RWPE1 (cell line): Measurements from ENCODE around the gene ALDH2.
"Not testable (repeated sequence)": the region's sequence is repeated elsewhere in the genome, so short reads cannot be mapped to it uniquely, and the experiment has no call there.

ENCODE experiments used
- CTCF ChIA-PET: fragments of 350-600 bp; sonication (Branson Sonifier 250); formaldehyde crosslinking; extraction: SDS; loops from one replicate; lab custom pipeline; 2021; lab: Yijun Ruan, JAX
- POLR2A ChIA-PET: fragments of 400-600 bp; formaldehyde crosslinking; extraction: SDS; loops from one replicate; lab custom pipeline; 2020; ENCODE audit warnings: antibody characterized with exemption; ENCODE audit not compliant: low non-redundant PET; lab: Yijun Ruan, JAX
- DNase-seq: peaks from one replicate; pipeline ENCODE4 v3.0.0; 2012; ENCODE audit warnings: low spot score
- H3K27ac ChIP-seq: fragments of 450-650 bp; 2 replicates; pipeline ENCODE4 v1.5.1; 2017
- CTCF ChIP-seq: fragments of 450-650 bp; conservative IDR thresholded peaks from 2 replicates; pipeline ENCODE4 v1.5.1; 2017; ENCODE audit warnings: low read depth, mild to moderate bottlenecking

Gene ALDH2

GRCh38 chr12:111766608-111767361 is at the start of gene ALDH2:
ALDH2 (plus strand) TSS chr12:111766933; CDS start chr12:111766983, 50 bp downstream.
- peak; percentile 75 for DNase-seq
- POLR2A ChIA-PET: no interaction called here
- peak within 1 kb of the TSS; percentile 76 for H3K27ac ChIP-seq
- CTCF ChIA-PET: interaction anchor here (0.5 to 1.6 kb wide), 2 partner anchors 9 to 47 kb away, joined by 3 read pairs; no protein-coding TSS in a partner anchor
- TF ChIP-seq CTCF: no peak

GRCh38 chr12:111719316-111719715 is 47.4 kb upstream of the ALDH2 start:
- POLR2A ChIA-PET: interaction anchor here (0.7 kb wide), 1 partner anchor 63 kb away, joined by 3 read pairs; no protein-coding TSS in a partner anchor
- H3K27ac ChIP-seq, DNase-seq, CTCF ChIA-PET: not testable (repeated sequence)

DNA sequence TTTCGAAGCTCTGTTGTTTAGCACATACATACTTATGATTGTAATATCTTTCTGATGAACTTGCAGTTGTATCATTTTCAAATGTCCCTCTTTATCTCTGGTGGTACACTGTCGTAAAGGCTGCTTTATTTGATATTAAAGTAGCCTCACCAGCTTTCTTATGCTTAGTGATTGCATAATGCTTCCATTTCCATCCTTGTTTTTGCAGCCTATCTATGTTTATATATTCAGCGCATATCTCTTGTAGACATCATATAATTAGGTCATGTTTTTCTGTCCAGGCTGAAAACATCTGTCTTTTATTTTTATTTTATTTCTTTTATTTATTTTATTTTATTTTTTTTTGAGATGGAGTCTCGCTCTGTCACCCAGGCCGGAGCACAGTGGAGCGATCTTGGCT is 46.3 kb upstream of the ALDH2 start:
- POLR2A ChIA-PET: no interaction called here
- TF ChIP-seq CTCF: no peak
- no peak overlapping the region for H3K27ac ChIP-seq
- DNase-seq: no peak
- CTCF ChIA-PET: interaction anchor here (0.6 to 0.8 kb wide), 3 partner anchors 39 to 130 kb away, joined by 3 to 5 read pairs (median 3); no protein-coding TSS in a partner anchor

DNA sequence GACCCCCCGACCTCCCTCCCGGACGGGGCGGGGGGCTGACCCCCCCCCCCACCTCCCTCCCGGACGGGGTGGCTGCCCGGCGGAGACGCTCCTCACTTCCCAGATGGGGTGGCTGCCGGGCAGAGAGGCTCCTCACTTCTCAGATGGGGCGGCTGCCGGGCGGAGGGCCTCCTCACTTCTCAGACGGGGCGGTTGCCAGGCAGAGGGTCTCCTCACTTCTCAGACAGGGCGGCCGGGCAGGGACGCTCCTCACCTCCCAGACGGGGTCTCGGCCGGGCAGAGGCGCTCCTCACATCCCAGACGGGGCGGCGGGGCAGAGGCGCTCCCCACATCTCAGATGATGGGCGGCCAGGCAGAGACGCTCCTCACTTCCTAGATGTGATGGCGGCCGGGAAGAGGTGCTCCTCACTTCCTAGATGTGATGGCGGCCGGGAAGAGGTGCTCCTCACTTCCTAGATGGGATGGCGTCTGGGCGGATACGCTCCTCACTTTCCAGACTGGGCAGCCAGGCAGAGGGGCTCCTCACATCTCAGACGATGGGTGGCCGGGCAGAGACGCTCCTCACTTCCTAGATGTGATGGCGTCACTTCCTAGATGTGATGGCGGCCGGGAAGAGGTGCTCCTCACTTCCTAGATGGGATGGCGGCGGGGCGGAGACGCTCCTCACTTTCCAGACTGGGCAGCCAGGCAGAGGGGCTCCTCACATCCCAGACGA is 42.9 kb upstream of the ALDH2 start:
- CTCF ChIA-PET, H3K27ac ChIP-seq, POLR2A ChIA-PET, DNase-seq: not testable (repeated sequence)

DNA sequence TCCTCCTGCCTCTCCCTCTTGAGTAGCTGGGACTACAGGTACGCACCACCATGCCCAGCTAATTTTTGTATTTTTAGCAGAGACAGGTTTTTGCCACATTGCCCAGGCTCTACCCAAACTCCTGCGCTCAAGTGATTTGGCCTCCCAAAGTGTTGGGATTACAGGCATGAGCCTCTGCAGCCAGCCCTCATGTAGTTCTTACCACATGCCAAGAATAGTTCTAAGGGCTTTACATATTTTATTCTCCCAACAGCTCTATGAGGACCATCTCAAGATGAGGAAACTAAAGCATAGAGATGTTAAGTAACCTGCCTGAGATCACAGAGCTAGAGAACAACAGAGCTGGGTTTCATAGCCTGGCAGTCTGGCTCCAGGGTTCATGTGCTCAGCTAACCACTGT is 37.9 kb upstream of the ALDH2 start:
- TF ChIP-seq CTCF: no peak
- no peak for DNase-seq
- ChIA-PET CTCF (interaction anchor here (0.5 to 0.6 kb wide), 3 partner anchors 45 to 528 kb away, joined by 3 to 5 read pairs (median 3); no protein-coding TSS in a partner anchor), POLR2A (no interaction called here)
- H3K27ac ChIP-seq: no peak overlapping the region

- TF ChIP-seq CTCF: no peak
- CTCF ChIA-PET: interaction anchor here (0.7 kb wide), 1 partner anchor 63 kb away, joined by 3 read pairs; no protein-coding TSS in a partner anchor
- DNase-seq: no peak
- POLR2A ChIA-PET: interaction anchor here (0.5 kb wide), 1 partner anchor 710 kb away, joined by 4 read pairs; no protein-coding TSS in a partner anchor
- no peak overlapping the region for H3K27ac ChIP-seq
Observed at GRCh38 chr12:111730420-111730819, 36.3 kb upstream of the ALDH2 start.

GRCh38 chr12:111732786-111733185 is 33.9 kb upstream of the ALDH2 start:
- CTCF ChIA-PET: no interaction called here
- H3K27ac ChIP-seq: no peak overlapping the region
- TF ChIP-seq CTCF: no peak
- no peak for DNase-seq
- POLR2A ChIA-PET: no interaction called here
